Motor neuron (in vitro differentiated cells): ENCODE data around the gene BLZF1. TPM values are rescaled to one million over a fixed set of nuclear protein-coding genes. Genes with fewer than 3 reads are reported as not detected.
"Not testable (repeated sequence)": the region's sequence is repeated elsewhere in the genome, so short reads cannot be mapped to it uniquely, and the experiment has no call there.

Source experiments
- ATAC-seq, 8 experiments: fragments of 200-7000 bp; cut with Tn5 transposase; replicated peaks in 6 of 8; 2 replicates each; pipeline ENCODE4 v1.8.0; 2021; ENCODE audit warnings: mild to moderate bottlenecking in 8 of 8, moderate library complexity in 8 of 8
- H3K27ac ChIP-seq, 2 donors: fragments of 250-450 bp; sonication (Bioruptor Pico); 2 replicates each; pipeline ENCODE4 v1.9.0; 2021; ENCODE audit warnings: antibody characterized with exemption in 2 of 2, mild to moderate bottlenecking in 2 of 2, moderate library complexity in 1 of 2
- H3K4me1 ChIP-seq, 2 donors: fragments of 250-450 bp; sonication (Bioruptor Pico); replicated peaks in 1 of 2; 2 replicates each; pipeline ENCODE4 v1.6.1; 2021; ENCODE audit warnings: antibody characterized with exemption in 2 of 2, mild to moderate bottlenecking in 2 of 2, moderate library complexity in 1 of 2
- H3K4me3 ChIP-seq, 5 donors: fragments of 250-450 bp; sonication (Bioruptor Pico); 2 replicates each; pipeline ENCODE4 v1.9.0; 2021; ENCODE audit warnings: antibody characterized with exemption in 5 of 5, mild to moderate bottlenecking in 5 of 5, moderate library complexity in 4 of 5
- WGBS, 10 experiments: fragments of 450-650 bp; shearing (Covaris generic); methylation state at CpG; one replicate each; pipeline ENCODE4 v1.0.0; 2022; 5-methylcytosine and 5-hydroxymethylcytosine counted together
- in situ Hi-C, 9 experiments: fragments of 400-800 bp; cut with MboI; loops; one replicate each; pipeline ENCODE4 v1.15.0; 2021; ENCODE audit warnings: low sequenced_read_pairs in 9 of 9, low pct_unique_long_range_greater_than_20kb in 2 of 9; ENCODE audit not compliant: unreplicated experiment in 9 of 9
- total RNA-seq, 8 experiments: library from RNA; unstranded; fragments of 300-600 nt; gene quantifications; 2 replicates each; pipeline versions ENCODE4 v1.2.3 to v1.2.4, GENCODE V29; 2022

The BLZF1 gene
- total RNA-seq, 8 experiments from 2014 or later, result 24.8 to 71.0 (median 39.6) TPM

- ATAC-seq, H3K27ac ChIP-seq, H3K4me3 ChIP-seq, H3K4me1 ChIP-seq: not testable (repeated sequence)
- in situ Hi-C loops, result loop anchor here in 5 of 9 experiments (25.0 kb wide), 3 partner anchors 225 to 1000 kb away; partner anchors contain the start of gene ATP1B1 (in 1 of the 5)
- WGBS, 10 experiments, result 90 to 100% (median 100%) methylated on average over 1 to 2 of the region's 35 CpGs; no CpG with 5 or more reads in 7 of the 10 experiments
These were observed 30.9 kb upstream of the BLZF1 start for GRCh38 chr1:169336947-169337715.

- WGBS, 10 experiments, result 52 to 100% (median 78%) methylated on average over 1 to 2 of the region's 2 CpGs
- Histone ChIP-seq H3K4me1 (no peaks in the 10 kb centered on the region), H3K4me3 (no peak overlapping the region), H3K27ac (no peak overlapping the region)
- ATAC-seq, result no peak
- in situ Hi-C loops, result loop anchor here in 5 of 9 experiments (25.0 kb wide), 3 partner anchors 226 to 1001 kb away; partner anchors contain the start of gene ATP1B1 (in 1 of the 5)
These were observed 29.4 kb upstream of the BLZF1 start for GRCh38 chr1:169338617-169339016.

- in situ Hi-C loops, result loop anchor here in 6 of 9 experiments (10.0 to 25.0 kb wide), 4 partner anchors 227 to 1002 kb away; partner anchors contain the start of gene ATP1B1 (in 1 of the 6)
These were observed 28.2 kb upstream of the BLZF1 start for GRCh38 chr1:169339773-169340172.

GRCh38 chr1:169340882-169341281, 27.1 kb upstream of the BLZF1 start:
- ATAC-seq, result peak in 1 of 8 experiments; percentile 43

More at GRCh38 chr1:169339773-169340172, 28.2 kb upstream of the BLZF1 start:
- Histone ChIP-seq H3K4me3 (no peak overlapping the region), H3K4me1 (no peaks in the 10 kb centered on the region), H3K27ac (no peak overlapping the region)
- ATAC-seq, result no peak

GRCh38 chr1:169342096-169342495, 25.9 kb upstream of the BLZF1 start:
- H3K4me3 ChIP-seq, H3K4me1 ChIP-seq, H3K27ac ChIP-seq, ATAC-seq: not testable (repeated sequence)
- WGBS, 10 experiments, result 80 to 100% (median 100%) methylated on average over 1 to 3 of the region's 3 CpGs; no CpG with 5 or more reads in 3 of the 10 experiments
- in situ Hi-C loops, result loop anchor here in 6 of 9 experiments (10.0 to 25.0 kb wide), 4 partner anchors 230 to 1005 kb away; partner anchors contain the start of gene ATP1B1 (in 1 of the 6)

More at GRCh38 chr1:169340882-169341281, 27.1 kb upstream of the BLZF1 start:
- no peaks in the 10 kb centered on the region for H3K4me1 ChIP-seq
- no peak overlapping the region for H3K27ac ChIP-seq
- in situ Hi-C loops, result loop anchor here in 6 of 9 experiments (10.0 to 25.0 kb wide), 4 partner anchors 229 to 1004 kb away; partner anchors contain the start of gene ATP1B1 (in 1 of the 6)
- 58 to 100% (median 80%) methylated on average over 1 to 5 of the region's 5 CpGs; no CpG with 5 or more reads in 3 of the 10 experiments for WGBS, 10 experiments
- H3K4me3 ChIP-seq, result no peak overlapping the region

GRCh38 chr1:169345511-169345910, 22.5 kb upstream of the BLZF1 start:
- peaks cover 0 to 5% of the 10 kb centered on the region in 2 donors for H3K4me1 ChIP-seq
- H3K4me3 ChIP-seq, result no peak overlapping the region
- ATAC-seq, result peak in 1 of 8 experiments; percentile 40
- in situ Hi-C loops, result loop anchor here in 6 of 9 experiments (10.0 to 25.0 kb wide), 4 partner anchors 233 to 1008 kb away; partner anchors contain the start of gene ATP1B1 (in 1 of the 6)
- 88 to 100% (median 100%) methylated on average over 1 of the region's 1 CpG; no CpG with 5 or more reads in 1 of the 10 experiments for WGBS, 10 experiments
- H3K27ac ChIP-seq, result no peak overlapping the region

- in situ Hi-C loops, result loop anchor here in 6 of 9 experiments (10.0 to 25.0 kb wide), 4 partner anchors 234 to 1009 kb away; partner anchors contain the start of gene ATP1B1 (in 1 of the 6)
- Histone ChIP-seq H3K4me3 (no peak overlapping the region), H3K27ac (no peak overlapping the region), H3K4me1 (peaks cover 0 to 5% of the 10 kb centered on the region in 2 donors)
- ATAC-seq, result no peak
- 76 to 100% (median 96%) methylated on average over 1 to 3 of the region's 3 CpGs for whole genome bisulfite sequencing, 10 experiments
These were observed 21.9 kb upstream of the BLZF1 start for GRCh38 chr1:169346036-169346589.

GRCh38 chr1:169347688-169348382, 20.2 kb upstream of the BLZF1 start:
- no peak overlapping the region for H3K27ac ChIP-seq
- H3K4me3 ChIP-seq, result no peak overlapping the region
- peak in 3 of 8 experiments; percentile 19 to 89 (median 63) for ATAC-seq
- in situ Hi-C loops, result loop anchor here in 6 of 9 experiments (10.0 to 25.0 kb wide), 4 partner anchors 236 to 1011 kb away; partner anchors contain the start of gene ATP1B1 (in 1 of the 6)
- H3K4me1 ChIP-seq, result peaks cover 0 to 5% of the 10 kb centered on the region in 2 donors
- WGBS, 10 experiments, result 0 to 100% (median 90%) methylated on average over 1 to 2 of the region's 2 CpGs; no CpG with 5 or more reads in 2 of the 10 experiments

- Histone ChIP-seq H3K4me3 (no peak overlapping the region), H3K4me1 (peaks cover 0 to 5% of the 10 kb centered on the region in 2 donors), H3K27ac (no peak overlapping the region)
- ATAC-seq, result peak in 2 of 8 experiments; percentile 25 to 39
- 38 to 57% (median 46%) methylated on average over 4 to 5 of the region's 5 CpGs for WGBS, 10 experiments
- in situ Hi-C loops, result loop anchor here in 6 of 9 experiments (10.0 to 25.0 kb wide), 4 partner anchors 236 to 1011 kb away; partner anchors contain the start of gene ATP1B1 (in 1 of the 6)
These were observed 19.5 kb upstream of the BLZF1 start for GRCh38 chr1:169348383-169349036.

GRCh38 chr1:169360415-169360814, 7.6 kb upstream of the BLZF1 start:
- 83 to 100% (median 100%) methylated on average over 1 of the region's 1 CpG; no CpG with 5 or more reads in 1 of the 10 experiments for WGBS, 10 experiments
- peaks cover 0 to 4% of the 10 kb centered on the region in 2 donors for H3K4me1 ChIP-seq
- in situ Hi-C loops, result loop anchor here in 3 of 9 experiments (25.0 kb wide), 2 partner anchors 748 to 773 kb away; partner anchors contain the start of gene XCL1 (in 1 of the 3)
- no peak overlapping the region for H3K4me3 ChIP-seq
- ATAC-seq, result no peak
- no peak overlapping the region for H3K27ac ChIP-seq

GRCh38 chr1:169361281-169361680, 6.7 kb upstream of the BLZF1 start:
- Histone ChIP-seq H3K4me3 (no peak overlapping the region), H3K4me1 (peaks cover under 1 to 12% of the 10 kb centered on the region in 2 donors), H3K27ac (no peak overlapping the region)
- no peak for ATAC-seq
- in situ Hi-C loops, result loop anchor here in 3 of 9 experiments (25.0 kb wide), 2 partner anchors 749 to 774 kb away; partner anchors contain the start of gene XCL1 (in 1 of the 3)
- WGBS, 10 experiments, result 40 to 100% (median 97%) methylated on average over 1 to 7 of the region's 7 CpGs; no CpG with 5 or more reads in 3 of the 10 experiments
